Uterus (tissue), 2 donors: ENCODE results near the gene G6PD.
"Not testable (repeated sequence)": the region's sequence is repeated elsewhere in the genome, so short reads cannot be mapped to it uniquely, and the experiment has no call there.

Experiments used
- CTCF ChIP-seq, 4 experiments: fragments of 200-600 bp in 2 of 4; fragments of 450-650 bp in 2 of 4; sonication (generic) in 2 of 4; IDR thresholded peaks; one replicate each; pipeline ENCODE4 v1.5.1; 2016 to 2019; ENCODE audit warnings: antibody characterized with exemption in 4 of 4, mild to moderate bottlenecking in 2 of 4, moderate library complexity in 1 of 4
- POLR2A ChIP-seq, 2 donors: fragments of 450-650 bp; IDR thresholded peaks; one replicate each; pipeline ENCODE4 v1.6.1; 2016; ENCODE audit warnings: antibody characterized with exemption in 2 of 2, mild to moderate bottlenecking in 1 of 2, moderate library complexity in 1 of 2

GRCh38 chrX:154584585-154585183 is 38.0 kb upstream of the G6PD start, which contains the start of gene CTAG1A:
- not testable (repeated sequence) for TF ChIP-seq CTCF, POLR2A (IDR thresholded peaks at IDR 0.05)
